CD4-positive, alpha-beta T cell treated with Interleukin-2 at 100 ng/mL for 4 hours (primary cell): ENCODE results near the gene RFTN2.
"Not testable (repeated sequence)": the region's sequence is repeated elsewhere in the genome, so short reads cannot be mapped to it uniquely, and the experiment has no call there.

Experiments
- DNase-seq: peaks from one replicate; pipeline ENCODE4 v3.0.0-alpha.2; 2020; ENCODE audit warnings: low spot score

RFTN2 gene

GRCh38 chr2:197675246-197675645, at the start of gene RFTN2:
RFTN2 (minus strand) TSS chr2:197675587; CDS start chr2:197675458, 129 bp downstream.
- DNase-seq, result no peak

- DNase-seq, result no peak
These were observed 42.5 kb upstream of the RFTN2 start for GRCh38 chr2:197717863-197718262.

- DNase-seq, result no peak
These were observed 37.9 kb upstream of the RFTN2 start for GRCh38 chr2:197713271-197713670.

GRCh38 chr2:197711578-197711977, 36.2 kb upstream of the RFTN2 start:
- DNase-seq, result no peak

GRCh38 chr2:197710424-197711042, 35.1 kb upstream of the RFTN2 start:
- no peak for DNase-seq

- not testable (repeated sequence) for DNase-seq
These were observed 33.8 kb upstream of the RFTN2 start for GRCh38 chr2:197709140-197709539.

- no peak for DNase-seq
These were observed 32.9 kb upstream of the RFTN2 start for GRCh38 chr2:197708331-197708730.

- peak; percentile 38 for DNase-seq
These were observed 32.2 kb upstream of the RFTN2 start for GRCh38 chr2:197707316-197708213.

GRCh38 chr2:197706839-197707207, 31.4 kb upstream of the RFTN2 start:
- DNase-seq, result no peak

GRCh38 chr2:197705912-197706838, 30.8 kb upstream of the RFTN2 start:
- no peak for DNase-seq

GRCh38 chr2:197705121-197705911, 29.9 kb upstream of the RFTN2 start, which contains the start of gene MARS2:
MARS2 (plus strand) TSS chr2:197705369; CDS start chr2:197705406, 37 bp downstream.
- peak; percentile 93 for DNase-seq

GRCh38 chr2:197704434-197705120, 29.2 kb upstream of the RFTN2 start:
- DNase-seq, result no peak

GRCh38 chr2:197700960-197701359, 25.6 kb upstream of the RFTN2 start:
- DNase-seq, result no peak

GRCh38 chr2:197699724-197700123, 24.3 kb upstream of the RFTN2 start:
- DNase-seq, result not testable (repeated sequence)

- not testable (repeated sequence) for DNase-seq
These were observed 21.2 kb upstream of the RFTN2 start for GRCh38 chr2:197696571-197696970.

- not testable (repeated sequence) for DNase-seq
These were observed 20.6 kb upstream of the RFTN2 start for GRCh38 chr2:197695971-197696370.

GRCh38 chr2:197695206-197695605, 19.8 kb upstream of the RFTN2 start:
- DNase-seq, result not testable (repeated sequence)

- no peak for DNase-seq
These were observed 2.1 kb upstream of the RFTN2 start for GRCh38 chr2:197677483-197677882.

- no peak for DNase-seq
These were observed 1.7 kb upstream of the RFTN2 start for GRCh38 chr2:197677056-197677455.

GRCh38 chr2:197675711-197676188, 363 bp upstream of the RFTN2 start:
- no peak for DNase-seq

- no peak for DNase-seq
These were observed 796 bp downstream of the RFTN2 start for GRCh38 chr2:197674591-197674990.
